Stimulated activated CD4-positive, alpha-beta T cell treated with anti-CD3 and anti-CD28 coated beads, Interleukin-12 subunit alpha, Interleukin-12 subunit beta, amount 100 ng/mL, for 48 hours (primary cell): ENCODE data around the gene CLBA1.

Experiments used
- DNase-seq, 3 donors: peaks; one replicate each; pipeline ENCODE4 v3.0.0-alpha.2; 2020; ENCODE audit warnings: low read depth in 2 of 3, low spot score in 1 of 3

The CLBA1 gene

GRCh38 chr14:105043641-105044040 lies 58.1 kb downstream of the CLBA1 start:
- no peak for DNase-seq
